Astrocyte (in vitro differentiated cells and primary cell): ENCODE data around the gene TMA7.

ENCODE experiments used
- CTCF ChIP-seq: IDR thresholded peaks from 2 replicates; pipeline ENCODE4 v1.5.1; 2011; ENCODE audit warnings: low read depth, mild to moderate bottlenecking, inconsistent platforms, low read length, moderate library complexity; ENCODE audit not compliant: insufficient read depth
- EZH2 ChIP-seq: IDR thresholded peaks from 2 replicates; pipeline ENCODE4 v1.6.1; 2012; ENCODE audit warnings: mild to moderate bottlenecking, low read length, inconsistent platforms; ENCODE audit not compliant: insufficient read depth

- TF ChIP-seq CTCF (no peak), EZH2 (no peak)
Measured at GRCh38 chr3:48446425-48447193, 6.6 kb downstream of the TMA7 start, which contains the start of gene ATRIP.
